ENCODE data around the gene SELENON. TPM values are rescaled to one million over a fixed set of nuclear protein-coding genes. Genes with fewer than 3 reads are reported as not detected.

The SELENON gene
- total and polyA plus RNA-seq, 2 of the 4 experiments (the other 2 are of a cell fraction) = 9.1 to 114 TPM

- dilution Hi-C loops (cut with HindIII; ENCODE audit: low sequenced_read_pairs, unreplicated experiment) = no loop called here
- no peak overlapping the region for H3K23ac ChIP-seq (ENCODE audit: low read depth, low read length)
- H3K4me3 ChIP-seq (ENCODE audit: insufficient read depth, low read depth, low read length) = no peak overlapping the region
- H3K18ac ChIP-seq (ENCODE audit: low read depth, low read length) = no peak overlapping the region
- intact Hi-C loops (cut with micrococcal nuclease) = no loop called here
- peaks cover 14% of the 10 kb centered on the region for H3K9me1 ChIP-seq (ENCODE audit: insufficient read depth, low read length)
- 80 to 100% methylated on average over 1 to 2 of the region's 2 CpGs for WGBS, 2 experiments (ENCODE audit: extremely low coverage in 2 of 2, insufficient read length in 1 of 2)
- no peaks in the 10 kb centered on the region for H3K79me1 ChIP-seq (ENCODE audit: low read depth in 1 of 2, low read length in 2 of 2)
- BruUV-seq (replicated peaks) = TSS peak; percentile 26
- H4K5ac ChIP-seq (ENCODE audit: low read depth, low read length) = no peak overlapping the region
- H3K4me2 ChIP-seq (ENCODE audit: low read depth, low read length) = no peak overlapping the region
- H2BK120ac ChIP-seq (ENCODE audit: low read depth, low read length) = no peak overlapping the region
- no peak overlapping the region for H2BK20ac ChIP-seq (ENCODE audit: low read depth, low read length)
- CTCF ChIA-PET = no interaction called here
- no peak overlapping the region for H2AK9ac ChIP-seq (replicated peaks; ENCODE audit: low read depth, low read length, poor library complexity)
- no peak overlapping the region for H2BK15ac ChIP-seq (ENCODE audit: low read depth, low read length)
- H2AK5ac ChIP-seq (ENCODE audit: low read depth, low read length) = peak overlapping the region; percentile 59; the same call in 1 of the 2 replicates
- H3K27ac ChIP-seq (ENCODE audit: insufficient read depth, low read length) = no peak overlapping the region
- POLR2A ChIA-PET (ENCODE audit: unreplicated experiment) = no interaction called here
- ATAC-seq (ENCODE audit: low read depth) (no peak), DNase-seq (no peak)
- no peak overlapping the region for H4K91ac ChIP-seq (ENCODE audit: insufficient read depth, low read depth, low read length)
- H3K9me3 ChIP-seq (ENCODE audit: control insufficient read depth, insufficient read depth, low read length) = no peaks in the 10 kb centered on the region
- no peak overlapping the region for H3K56ac ChIP-seq (ENCODE audit: extremely low read depth, insufficient read depth, low read length)
- H3K4me1 ChIP-seq (ENCODE audit: control insufficient read depth, insufficient read depth, low read length) = peaks cover 4% of the 10 kb centered on the region; the same call in 1 of the 2 replicates
- H2BK5ac ChIP-seq (ENCODE audit: low read depth, low read length, poor library complexity, severe bottlenecking) = peak overlapping the region; percentile 83
- peaks cover 30% of the 10 kb centered on the region; the same call in 1 of the 2 replicates for H3K36me3 ChIP-seq (ENCODE audit: control insufficient read depth, insufficient read depth, low read length)
- in situ Hi-C loops (cut with MboI; ENCODE audit: low sequenced_read_pairs) = no loop called here
- H2AFZ ChIP-seq (replicated peaks; ENCODE audit: low read length, poor library complexity) = no peak overlapping the region
- peak overlapping the region; percentile 32; the same call in 1 of the 2 replicates for H3K14ac ChIP-seq (replicated peaks; ENCODE audit: low read depth, low read length)
- H3K4ac ChIP-seq (ENCODE audit: low read depth, low read length) = no peak overlapping the region; the same call in 1 of the 2 replicates
- H4K20me1 ChIP-seq (ENCODE audit: insufficient read depth, low read length) = no peaks in the 10 kb centered on the region
- no peak overlapping the region for H3K9ac ChIP-seq (ENCODE audit: low read depth, low read length)
- H4K8ac ChIP-seq (ENCODE audit: low read depth in 2 of 2, low read length in 2 of 2) = no peak overlapping the region
- no peaks in the 10 kb centered on the region for H3K27me3 ChIP-seq (ENCODE audit: control insufficient read depth, insufficient read depth, low read length)
- TF ChIP-seq MAFK (IDR thresholded peaks at IDR 0.05; ENCODE audit: low read depth, low read length) = no peak
- no peak for TF ChIP-seq NFE2L2 (IDR thresholded peaks at IDR 0.05; ENCODE audit: low read depth, low read length)
- no peak for TF ChIP-seq RAD21 (IDR thresholded peaks at IDR 0.05; ENCODE audit: low read length)
- no peak for TF ChIP-seq SMC3 (IDR thresholded peaks at IDR 0.05; ENCODE audit: low read depth, low read length)
- no peak for TF ChIP-seq MXI1 (IDR thresholded peaks at IDR 0.05; ENCODE audit: borderline replicate concordance, low read depth, low read length)
- no peak for TF ChIP-seq RCOR1 (IDR thresholded peaks at IDR 0.05; ENCODE audit: insufficient replicate concordance, low read length)
- TF ChIP-seq RFX5 (IDR thresholded peaks at IDR 0.05; ENCODE audit: low read depth, low read length) = no peak
- TF ChIP-seq CHD1 (IDR thresholded peaks at IDR 0.05; ENCODE audit: low read depth, low read length) = no peak
- TF ChIP-seq ELK1 (IDR thresholded peaks at IDR 0.05; ENCODE audit: borderline replicate concordance, low read depth, low read length) = no peak
- TF ChIP-seq FOS (IDR thresholded peaks at IDR 0.05; ENCODE audit: low read depth, low read length) = no peak
- TF ChIP-seq POLR2A (IDR thresholded peaks at IDR 0.05; ENCODE audit: low read depth, low read length) = no peak
- no peak for TF ChIP-seq USF2 (IDR thresholded peaks at IDR 0.05; ENCODE audit: low read depth, low read length)
- no peak for TF ChIP-seq CTCF (conservative IDR thresholded peaks at IDR 0.05; ENCODE audit: low read depth, low read length)
- TF ChIP-seq CEBPB (IDR thresholded peaks at IDR 0.05; ENCODE audit: low read depth, low read length) = no peak
Observed at GRCh38 chr1:25768999-25769398, 31.0 kb upstream of the SELENON start.
